GF-D8 (cell line): Measurements from ENCODE around the gene PER1.

Source experiments
- DNase-seq: peaks from one replicate; lab custom pipeline; 2025; lab: John Stamatoyannopoulos, UW

Gene PER1

GRCh38 chr17:8096541-8096940 is 55.7 kb downstream of the PER1 start:
- DNase-seq: no peak

GRCh38 chr17:8095361-8095760 is 56.8 kb downstream of the PER1 start:
- DNase-seq: no peak

- no peak for DNase-seq
Observed at GRCh38 chr17:8091033-8091687, 61.0 kb downstream of the PER1 start.
